ENCODE results near the gene RABEP2. TPM values are rescaled to one million over a fixed set of nuclear protein-coding genes. Genes with fewer than 3 reads are reported as not detected.
A peak's percentile ranks its signal among the peaks of the same experiment; 100 is the strongest.

The RABEP2 gene
- total and polyA plus RNA-seq, 9 of the 15 experiments (the other 6 are each of a cell fraction or from before 2014, with no cell fraction given): 0.15 to 13.4 (median 3.5) TPM

DNA sequence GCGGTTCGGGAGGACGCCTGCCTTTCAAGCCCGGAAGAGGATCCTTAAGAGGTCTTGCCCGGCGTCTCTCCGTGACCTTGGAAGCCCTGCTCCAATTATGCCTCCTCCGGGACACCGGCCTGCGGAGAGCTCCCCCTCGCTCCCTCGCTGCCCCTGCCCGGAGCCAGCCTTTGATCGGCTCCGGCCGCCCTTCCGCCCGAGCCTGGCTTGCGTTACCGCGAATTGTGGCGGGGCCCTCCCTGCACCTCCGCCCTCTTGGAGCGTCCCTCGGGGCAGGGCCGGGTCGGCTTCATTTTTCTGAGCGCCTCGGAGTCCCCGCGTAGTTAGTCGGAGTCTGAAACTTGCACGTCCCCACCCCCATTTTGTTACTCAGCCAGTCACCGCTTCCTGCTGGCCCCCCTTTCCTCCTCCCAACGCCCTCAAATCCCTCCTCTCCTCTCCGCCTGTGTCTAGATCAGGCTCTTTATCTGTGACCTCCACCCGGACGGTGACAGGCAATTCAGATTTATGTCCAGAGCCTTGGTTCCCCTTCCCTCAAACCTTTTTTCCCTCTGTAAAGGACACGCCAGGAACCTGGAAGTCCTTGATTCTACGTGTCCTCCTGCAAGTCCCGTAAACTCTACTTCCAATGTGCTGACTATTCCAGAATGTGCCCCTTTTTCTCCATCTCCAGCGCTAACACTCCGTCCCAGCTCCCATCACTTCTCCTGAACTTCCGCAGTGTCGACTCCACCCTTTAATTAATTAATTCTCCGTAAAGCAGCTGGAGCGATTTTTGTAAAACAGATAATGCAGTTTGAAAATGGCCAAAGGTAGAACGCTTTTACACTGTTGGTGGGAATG, 569 bp upstream of the RABEP2 start (continued):
- TF ChIP-seq NCOR1 (IDR thresholded peaks at IDR 0.05): peak; percentile 92
- 0 out of 3 replicates have a peak, but pooled peaks of 1 of the 2 experiments have one; percentile 54 for TF ChIP-seq CBX3 (IDR thresholded peaks at IDR 0.05; ENCODE audit: borderline replicate concordance in 1 of 2, low read length in 2 of 2)
- TF ChIP-seq FOXK1 (CRISPR knock-in tag; IDR thresholded peaks at IDR 0.05; ENCODE audit: borderline replicate concordance): no peak
- TF ChIP-seq CEBPB (tag; IDR thresholded peaks at IDR 0.05): no peak
- 0 out of 2 replicates have a peak, but pooled peaks have one; percentile 5 for TF ChIP-seq OTX1 (CRISPR knock-in tag; IDR thresholded peaks at IDR 0.05)
- TF ChIP-seq, protein P1, sequence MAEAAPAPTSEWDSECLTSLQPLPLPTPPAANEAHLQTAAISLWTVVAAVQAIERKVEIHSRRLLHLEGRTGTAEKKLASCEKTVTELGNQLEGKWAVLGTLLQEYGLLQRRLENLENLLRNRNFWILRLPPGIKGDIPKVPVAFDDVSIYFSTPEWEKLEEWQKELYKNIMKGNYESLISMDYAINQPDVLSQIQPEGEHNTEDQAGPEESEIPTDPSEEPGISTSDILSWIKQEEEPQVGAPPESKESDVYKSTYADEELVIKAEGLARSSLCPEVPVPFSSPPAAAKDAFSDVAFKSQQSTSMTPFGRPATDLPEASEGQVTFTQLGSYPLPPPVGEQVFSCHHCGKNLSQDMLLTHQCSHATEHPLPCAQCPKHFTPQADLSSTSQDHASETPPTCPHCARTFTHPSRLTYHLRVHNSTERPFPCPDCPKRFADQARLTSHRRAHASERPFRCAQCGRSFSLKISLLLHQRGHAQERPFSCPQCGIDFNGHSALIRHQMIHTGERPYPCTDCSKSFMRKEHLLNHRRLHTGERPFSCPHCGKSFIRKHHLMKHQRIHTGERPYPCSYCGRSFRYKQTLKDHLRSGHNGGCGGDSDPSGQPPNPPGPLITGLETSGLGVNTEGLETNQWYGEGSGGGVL (CRISPR knock-in tag; IDR thresholded peaks at IDR 0.05): no peak
- TF ChIP-seq MEF2D (tag; conservative IDR thresholded peaks at IDR 0.05; ENCODE audit: low read depth): no peak; the same call in 1 of the 2 replicates
- TF ChIP-seq MTA3 (IDR thresholded peaks at IDR 0.05; ENCODE audit: borderline replicate concordance): peak; percentile 52
- TF ChIP-seq ELF1 (tag; IDR thresholded peaks at IDR 0.05): peak; percentile 82; the same call in 1 of the 2 replicates
- TF ChIP-seq CREM (IDR thresholded peaks at IDR 0.05; ENCODE audit: low read depth): peak; percentile 75
- TF ChIP-seq ZNF232 (CRISPR knock-in tag; IDR thresholded peaks at IDR 0.05): no peak
- TF ChIP-seq ZNF445 (CRISPR knock-in tag; IDR thresholded peaks at IDR 0.05; ENCODE audit: low read depth): no peak
- TF ChIP-seq ZFX (CRISPR knock-in tag; IDR thresholded peaks at IDR 0.05): peak; percentile 95
- TF ChIP-seq, protein P2, sequence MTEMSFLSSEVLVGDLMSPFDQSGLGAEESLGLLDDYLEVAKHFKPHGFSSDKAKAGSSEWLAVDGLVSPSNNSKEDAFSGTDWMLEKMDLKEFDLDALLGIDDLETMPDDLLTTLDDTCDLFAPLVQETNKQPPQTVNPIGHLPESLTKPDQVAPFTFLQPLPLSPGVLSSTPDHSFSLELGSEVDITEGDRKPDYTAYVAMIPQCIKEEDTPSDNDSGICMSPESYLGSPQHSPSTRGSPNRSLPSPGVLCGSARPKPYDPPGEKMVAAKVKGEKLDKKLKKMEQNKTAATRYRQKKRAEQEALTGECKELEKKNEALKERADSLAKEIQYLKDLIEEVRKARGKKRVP (CRISPR knock-in tag; IDR thresholded peaks at IDR 0.05): peak; percentile 71; the same call in 1 of the 2 replicates
- TF ChIP-seq ZNF184 (CRISPR knock-in tag; IDR thresholded peaks at IDR 0.05): no peak
- TF ChIP-seq ARHGAP35 (IDR thresholded peaks at IDR 0.05; ENCODE audit: partially characterized antibody): peak; percentile 20
- no peak for TF ChIP-seq POLR3A (IDR thresholded peaks at IDR 0.05; ENCODE audit: borderline replicate concordance, extremely low read depth, insufficient read depth, insufficient read length)
- no peak for TF ChIP-seq FOXJ2 (tag; IDR thresholded peaks at IDR 0.05)
- no peak for TF ChIP-seq PYGO2 (tag; IDR thresholded peaks at IDR 0.05)
- TF ChIP-seq, protein P3, sequence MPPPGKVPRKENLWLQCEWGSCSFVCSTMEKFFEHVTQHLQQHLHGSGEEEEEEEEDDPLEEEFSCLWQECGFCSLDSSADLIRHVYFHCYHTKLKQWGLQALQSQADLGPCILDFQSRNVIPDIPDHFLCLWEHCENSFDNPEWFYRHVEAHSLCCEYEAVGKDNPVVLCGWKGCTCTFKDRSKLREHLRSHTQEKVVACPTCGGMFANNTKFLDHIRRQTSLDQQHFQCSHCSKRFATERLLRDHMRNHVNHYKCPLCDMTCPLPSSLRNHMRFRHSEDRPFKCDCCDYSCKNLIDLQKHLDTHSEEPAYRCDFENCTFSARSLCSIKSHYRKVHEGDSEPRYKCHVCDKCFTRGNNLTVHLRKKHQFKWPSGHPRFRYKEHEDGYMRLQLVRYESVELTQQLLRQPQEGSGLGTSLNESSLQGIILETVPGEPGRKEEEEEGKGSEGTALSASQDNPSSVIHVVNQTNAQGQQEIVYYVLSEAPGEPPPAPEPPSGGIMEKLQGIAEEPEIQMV (tag; conservative IDR thresholded peaks at IDR 0.05; ENCODE audit: low read depth): no peak
- no peak for TF ChIP-seq U2AF2 (optimal IDR thresholded peaks at IDR 0.05; ENCODE audit: low read depth, low read length)
- peak in 1 of 2 experiments; percentile 63; a peak in 2 of 4 replicates for TF ChIP-seq MAZ (CRISPR knock-in tag; conservative IDR thresholded peaks at IDR 0.05 in 1 of 2, IDR thresholded peaks at IDR 0.05 in 1 of 2)
- TF ChIP-seq PML (IDR thresholded peaks at IDR 0.05; ENCODE audit: low read length): peak; percentile 87; the same call in 1 of the 2 replicates
- no peak for TF ChIP-seq ZNF347 (CRISPR knock-in tag; IDR thresholded peaks at IDR 0.05; ENCODE audit: low read depth)
- no peak for TF ChIP-seq BRF1 (IDR thresholded peaks at IDR 0.05; ENCODE audit: borderline replicate concordance, extremely low read depth, insufficient read length)
